HG03457 (cell line): ENCODE data around the gene MLPH.

Experiments
- ATAC-seq: cut with Tn5 transposase; IDR thresholded peaks from one replicate; pipeline ENCODE4 v1.9.1; 2021; ENCODE audit warnings: moderate number of reproducible peaks; ENCODE audit not compliant: unreplicated experiment

Gene MLPH

DNA sequence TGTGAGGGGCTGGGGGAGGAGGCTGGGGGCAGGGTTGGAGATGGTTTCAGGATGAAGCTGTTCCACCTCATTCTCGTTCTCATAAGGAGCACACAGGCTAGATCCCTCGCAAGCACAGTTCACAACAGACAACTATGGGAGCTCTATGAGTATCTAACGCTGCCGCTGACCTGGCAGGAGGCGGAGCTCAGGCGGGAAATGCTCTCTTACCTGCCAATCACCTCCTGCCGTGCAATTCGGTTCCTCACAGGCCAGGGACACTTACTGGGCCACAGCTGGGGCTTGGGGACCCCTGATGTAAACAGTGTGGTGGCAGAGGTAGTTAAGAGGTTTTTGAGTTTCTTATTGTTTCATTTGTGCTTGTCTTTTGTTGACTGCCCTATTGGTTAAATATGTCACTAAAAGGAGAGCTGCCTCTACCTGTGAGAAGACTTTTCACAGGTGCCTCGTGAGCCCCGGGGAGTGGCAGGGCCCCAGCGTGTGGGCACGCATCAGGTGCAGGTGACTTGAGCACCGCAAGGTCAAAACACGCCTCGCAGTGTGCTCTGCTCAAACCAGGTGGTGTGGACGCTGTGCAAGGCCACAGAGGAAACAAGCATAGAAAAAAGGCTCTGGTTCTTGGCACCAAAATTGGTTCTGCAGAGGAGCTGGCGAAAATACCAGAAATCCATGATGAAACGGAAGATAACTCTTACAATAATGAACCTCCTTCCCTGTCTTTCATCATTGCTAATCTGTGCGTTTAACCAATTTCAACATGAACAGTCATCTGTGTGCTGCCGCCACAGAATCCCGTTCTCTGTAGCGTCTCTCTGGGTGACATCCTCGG lies 10.2 kb downstream of the MLPH start:
- no peak for ATAC-seq

DNA sequence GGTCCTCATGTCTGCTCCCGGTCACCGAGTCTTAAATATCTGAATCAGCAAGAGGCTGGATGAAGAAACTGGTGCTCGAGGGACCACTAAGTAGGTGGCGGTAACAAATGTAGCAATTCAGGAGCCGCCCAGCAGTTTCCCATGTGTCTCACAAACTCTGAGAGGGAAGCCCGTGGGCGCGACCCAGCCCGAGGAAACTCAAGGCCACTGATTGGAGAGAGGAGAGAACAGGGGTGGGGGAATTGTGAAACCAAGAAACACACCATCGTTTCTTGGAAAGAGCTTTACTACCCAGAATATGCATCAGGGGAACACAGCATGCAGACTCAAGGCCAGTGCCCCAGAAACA lies 10.8 kb downstream of the MLPH start:
- no peak for ATAC-seq

DNA sequence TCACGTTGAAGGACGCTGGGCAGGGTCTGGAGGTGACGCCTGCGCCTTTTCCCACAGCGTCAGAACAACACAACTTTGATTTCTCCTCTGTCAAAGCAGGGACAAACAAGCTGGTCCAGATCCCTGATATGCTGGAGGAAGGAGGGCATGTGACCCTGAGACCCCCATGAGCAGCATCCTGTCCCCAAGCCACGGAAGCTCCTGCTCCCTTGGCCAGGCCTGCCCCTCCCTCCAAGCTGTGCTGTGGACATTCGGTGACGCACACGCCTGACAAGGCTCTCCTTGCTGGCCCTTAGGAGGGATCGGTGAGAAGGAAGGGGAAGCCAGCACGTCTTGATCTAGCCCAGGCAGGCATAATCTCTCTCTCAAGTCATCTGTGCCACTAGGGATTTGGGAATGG lies 11.3 kb downstream of the MLPH start:
- ATAC-seq: no peak

DNA sequence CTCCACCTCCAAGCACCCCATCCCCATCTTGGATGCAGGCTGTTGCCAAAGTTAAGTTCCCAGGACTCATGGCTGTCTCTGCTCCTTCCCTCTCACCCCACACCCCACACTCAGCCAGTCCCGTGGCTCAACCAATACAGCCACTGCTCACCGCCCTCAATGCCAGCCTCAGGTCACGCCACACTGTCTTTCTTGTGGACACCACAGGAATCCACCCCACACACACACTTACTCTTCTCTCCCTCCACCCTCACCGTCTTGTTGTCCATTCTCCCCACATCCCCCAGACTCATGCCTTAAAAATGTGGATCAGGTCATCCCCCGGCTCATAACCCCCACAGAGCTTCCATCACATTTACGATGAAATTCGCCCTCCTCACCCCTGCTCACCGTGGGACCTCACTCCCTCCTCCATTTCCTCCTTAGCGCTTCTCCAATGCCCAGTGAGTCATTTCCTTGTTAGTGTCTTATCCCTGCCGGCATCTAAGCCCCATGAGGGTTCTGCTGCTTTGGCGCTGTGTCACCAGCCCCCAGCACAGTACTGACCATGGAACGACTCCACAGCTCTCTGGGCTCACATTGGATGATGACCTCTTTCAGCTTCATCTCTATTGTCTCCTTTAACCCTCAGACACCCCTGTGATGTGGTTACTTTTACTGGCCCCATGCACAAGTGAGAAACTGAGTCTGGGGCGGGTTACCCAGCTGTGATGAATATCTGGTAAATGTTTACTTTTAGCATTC lies 13.8 kb downstream of the MLPH start:
- no peak for ATAC-seq

DNA sequence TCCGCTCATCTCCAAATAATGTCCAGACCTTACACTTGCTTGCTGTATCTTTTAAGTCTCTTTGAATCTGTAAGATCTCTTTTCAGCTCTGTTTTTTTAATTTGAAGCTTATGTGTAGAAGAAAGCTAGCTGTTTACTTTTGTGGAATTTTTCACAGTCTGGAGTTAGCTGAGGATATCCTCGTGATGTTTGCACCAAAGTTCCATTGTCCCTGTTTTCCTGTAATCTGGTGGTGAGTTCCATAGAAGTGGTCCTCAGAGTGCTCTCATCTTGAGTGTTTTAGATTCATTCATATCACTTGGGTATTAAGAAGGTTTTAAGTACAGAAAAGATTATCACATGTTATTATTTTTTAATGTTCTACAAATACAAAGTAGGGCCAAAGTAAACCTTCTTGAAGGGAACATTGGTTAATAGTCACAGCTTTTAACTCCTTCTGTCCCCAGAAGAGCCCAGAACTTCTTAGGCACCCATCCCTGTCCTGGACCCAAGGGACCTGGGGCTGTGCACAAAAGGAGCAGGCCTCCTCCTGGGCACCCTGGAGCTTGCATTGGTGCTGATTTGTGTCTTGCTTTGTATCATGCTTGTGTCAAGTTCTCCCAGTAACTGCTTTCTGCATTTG lies 15.0 kb downstream of the MLPH start:
- ATAC-seq: no peak

DNA sequence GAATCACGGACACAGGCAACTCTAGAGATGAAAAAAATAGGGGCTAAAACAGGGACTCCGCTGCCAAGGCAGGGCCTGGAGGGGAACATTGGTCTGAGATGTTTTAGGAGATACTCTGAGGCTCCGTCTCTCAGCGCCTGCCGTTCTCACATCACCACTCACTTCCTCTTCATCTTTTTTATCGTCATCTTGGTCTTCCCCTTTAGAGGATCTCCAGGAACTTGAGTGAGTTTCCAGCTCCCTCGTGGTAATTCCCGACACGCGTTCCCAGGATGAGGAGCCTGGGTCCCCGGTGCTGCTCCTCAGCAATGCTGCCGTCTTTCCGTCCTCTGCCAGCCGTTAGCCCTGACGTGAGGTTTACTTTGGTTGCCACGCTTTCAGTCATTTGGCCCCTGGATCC lies 16.1 kb downstream of the MLPH start:
- ATAC-seq: no peak

DNA sequence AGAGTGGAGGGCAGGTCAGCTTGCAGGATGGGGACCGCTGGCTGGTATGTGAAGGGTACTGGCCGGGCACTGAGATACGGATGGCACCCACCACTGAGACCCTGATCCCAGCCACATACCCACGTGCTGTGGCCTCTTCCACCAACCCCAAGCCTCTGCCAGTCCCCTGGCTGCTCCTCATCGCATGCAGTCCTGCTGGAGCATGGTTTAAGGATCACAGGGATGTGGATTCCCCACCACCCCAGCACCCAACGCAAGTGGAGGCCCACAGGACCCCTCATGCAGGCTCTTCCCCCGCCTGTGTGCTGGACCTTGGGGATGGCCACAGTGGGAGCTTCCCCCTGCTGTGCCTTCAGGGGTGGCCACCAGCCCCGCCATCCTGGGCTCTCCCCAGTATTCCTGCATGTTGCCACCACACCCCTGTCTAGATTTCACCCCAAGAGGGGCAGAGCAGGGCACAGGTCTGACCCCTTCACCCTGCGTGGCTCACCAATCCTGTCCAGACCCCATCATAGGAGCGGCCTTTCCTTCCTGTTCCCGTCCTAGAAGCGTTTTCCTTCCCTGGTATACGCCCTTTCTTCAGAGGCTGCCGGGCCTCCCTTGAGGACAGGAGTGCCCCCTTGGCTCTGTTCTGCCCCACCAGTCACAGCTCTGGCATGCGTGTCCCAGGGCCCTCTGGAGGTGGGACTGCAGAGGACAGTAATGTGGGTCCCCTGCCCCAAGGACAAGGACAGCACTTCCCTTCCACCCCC lies 18.3 kb downstream of the MLPH start:
- no peak for ATAC-seq

DNA sequence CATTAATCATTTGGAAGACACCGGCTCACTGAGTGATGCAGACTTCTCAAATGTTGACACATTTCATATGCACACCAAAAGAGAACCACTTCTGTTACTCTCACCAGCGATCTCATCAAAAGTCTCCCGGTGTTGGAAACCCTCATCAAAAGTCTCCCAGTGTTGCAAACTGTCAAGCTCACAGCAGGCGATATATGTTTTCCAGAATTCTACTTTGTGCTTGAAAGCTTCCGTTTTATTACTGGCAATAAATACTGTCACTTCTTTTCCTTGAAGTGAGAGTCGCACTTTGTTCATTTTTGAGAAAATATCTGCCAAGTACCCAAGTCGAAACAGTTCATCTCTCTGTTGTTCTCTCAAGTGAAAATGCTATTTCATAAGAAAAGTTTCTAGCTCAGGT lies 20.5 kb downstream of the MLPH start:
- no peak for ATAC-seq

DNA sequence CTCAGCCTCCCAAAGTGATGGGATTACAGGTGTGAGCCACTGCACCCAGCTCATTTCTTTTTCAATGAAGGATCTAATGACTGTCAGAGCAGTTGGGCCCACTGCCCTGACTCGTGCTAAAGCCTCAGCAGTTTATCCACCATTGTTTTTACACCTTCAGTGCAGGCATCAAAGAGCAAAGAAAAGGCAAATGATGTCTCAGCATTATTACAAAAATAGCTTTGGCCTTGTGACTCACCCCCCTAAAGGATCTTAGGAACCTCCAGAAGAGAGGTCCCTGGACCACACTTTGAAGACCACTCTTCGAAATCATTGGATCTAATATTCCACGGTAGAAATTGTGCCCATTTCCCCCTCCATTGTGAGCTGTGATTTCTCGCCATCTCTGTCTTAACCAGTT lies 21.3 kb downstream of the MLPH start:
- ATAC-seq: no peak

DNA sequence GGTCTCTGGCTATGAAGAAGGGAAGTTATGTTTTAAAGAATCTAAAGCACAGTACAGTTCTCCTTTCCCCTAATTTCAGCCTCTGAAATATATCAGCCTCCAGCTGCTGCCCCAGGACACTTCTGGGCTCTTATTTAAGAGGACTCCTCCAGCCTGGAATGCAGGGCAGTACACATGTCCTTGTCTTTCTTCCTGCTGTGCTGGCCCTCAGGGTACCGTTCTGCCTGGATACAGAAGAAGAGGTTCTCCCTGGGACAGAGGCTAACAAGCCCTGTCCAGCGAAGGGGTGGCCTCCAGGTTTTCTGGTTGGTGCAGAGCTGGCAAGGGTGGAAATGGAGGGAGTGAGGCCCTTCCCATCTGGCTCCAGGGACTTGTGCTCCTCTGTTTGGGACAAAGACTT lies 22.1 kb downstream of the MLPH start:
- ATAC-seq: no peak

DNA sequence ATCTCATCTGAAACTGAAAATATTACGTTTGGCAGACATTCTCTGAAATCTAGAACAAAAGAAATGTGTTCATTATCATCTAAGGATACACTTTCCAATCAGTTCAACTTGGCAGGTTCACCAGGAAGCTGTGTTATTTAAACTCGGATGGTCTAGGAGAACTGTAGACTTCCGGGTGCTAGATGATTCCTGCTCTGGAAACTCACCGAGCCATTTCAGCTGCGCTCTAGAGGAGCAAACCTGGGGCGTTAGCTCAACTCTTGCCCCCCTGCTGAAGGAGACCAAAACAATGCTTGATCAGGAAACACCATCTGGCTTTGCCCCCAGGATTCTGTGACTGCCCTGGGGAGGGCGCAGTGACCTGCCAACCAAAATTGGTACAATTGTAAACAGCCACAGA lies 22.9 kb downstream of the MLPH start:
- no peak for ATAC-seq

DNA sequence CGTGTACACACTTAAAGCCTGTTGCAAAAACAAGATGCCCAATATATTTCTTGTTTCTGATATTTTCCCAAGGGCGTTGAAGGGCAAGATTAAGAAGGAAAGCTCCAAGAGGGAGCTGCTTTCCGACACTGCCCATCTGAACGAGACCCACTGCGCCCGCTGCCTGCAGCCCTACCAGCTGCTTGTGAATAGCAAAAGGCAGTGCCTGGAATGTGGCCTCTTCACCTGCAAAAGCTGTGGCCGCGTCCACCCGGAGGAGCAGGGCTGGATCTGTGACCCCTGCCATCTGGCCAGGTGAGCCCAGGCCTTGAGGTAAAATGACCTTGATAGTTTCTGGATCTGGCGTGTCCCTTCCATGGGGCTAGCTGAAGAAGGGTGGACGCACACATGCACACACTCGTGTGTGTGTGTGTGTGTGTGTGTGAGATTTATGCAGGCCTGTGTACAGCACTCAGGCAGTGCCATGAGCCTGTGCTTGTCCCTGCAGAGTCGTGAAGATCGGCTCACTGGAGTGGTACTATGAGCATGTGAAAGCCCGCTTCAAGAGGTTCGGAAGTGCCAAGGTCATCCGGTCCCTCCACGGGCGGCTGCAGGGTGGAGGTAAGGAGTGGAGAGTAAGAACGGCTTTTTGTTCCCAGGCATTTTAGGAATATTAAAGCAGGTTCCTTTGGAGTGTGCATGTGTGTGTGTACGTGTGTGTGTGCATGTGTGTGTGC lies 23.6 kb downstream of the MLPH start:
- no peak for ATAC-seq

DNA sequence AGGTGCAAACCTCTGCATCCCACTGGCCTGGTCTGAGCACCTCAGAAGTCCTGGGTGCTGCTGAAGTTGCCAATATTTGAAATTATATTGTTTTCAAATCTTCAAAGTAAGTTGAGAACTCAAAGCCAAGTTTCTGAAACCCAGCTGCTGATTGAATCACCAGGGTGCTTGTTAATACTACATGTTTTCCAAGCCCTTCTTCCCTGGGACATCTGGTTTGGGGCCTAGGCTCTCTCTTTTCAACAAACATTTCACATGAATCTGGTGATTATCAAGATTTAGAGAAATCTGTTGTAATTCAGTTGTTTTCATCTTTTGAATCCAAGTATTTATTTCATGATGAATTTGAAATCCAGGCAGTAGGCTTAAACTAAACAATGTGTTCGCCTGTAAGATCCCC lies 24.4 kb downstream of the MLPH start:
- ATAC-seq: no peak

DNA sequence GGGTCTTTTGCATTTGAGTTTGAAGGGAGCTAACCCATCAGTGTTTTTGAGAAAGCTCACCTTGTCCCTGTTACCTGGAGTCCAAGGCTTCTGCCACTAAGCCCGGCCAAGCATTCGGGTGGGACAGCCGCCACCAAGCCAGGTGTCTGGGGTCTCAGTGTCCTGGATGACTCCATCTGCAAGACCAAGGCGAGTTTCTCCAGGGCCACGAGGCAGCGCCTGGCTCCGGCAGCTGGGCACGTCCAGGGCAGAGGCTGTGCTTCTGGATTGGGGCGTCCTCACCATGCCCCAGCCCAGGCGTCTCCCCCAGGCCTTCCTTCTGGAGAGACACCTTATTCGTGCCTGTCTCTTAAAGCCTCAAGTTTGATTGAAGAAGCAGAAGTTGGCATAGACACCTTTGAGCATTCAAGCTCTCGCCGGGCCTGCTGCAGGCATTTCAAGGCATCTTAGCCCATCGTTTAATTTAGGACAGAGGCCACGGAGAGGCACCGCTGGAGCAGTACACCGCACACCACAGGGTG lies 24.9 kb downstream of the MLPH start:
- no peak for ATAC-seq

DNA sequence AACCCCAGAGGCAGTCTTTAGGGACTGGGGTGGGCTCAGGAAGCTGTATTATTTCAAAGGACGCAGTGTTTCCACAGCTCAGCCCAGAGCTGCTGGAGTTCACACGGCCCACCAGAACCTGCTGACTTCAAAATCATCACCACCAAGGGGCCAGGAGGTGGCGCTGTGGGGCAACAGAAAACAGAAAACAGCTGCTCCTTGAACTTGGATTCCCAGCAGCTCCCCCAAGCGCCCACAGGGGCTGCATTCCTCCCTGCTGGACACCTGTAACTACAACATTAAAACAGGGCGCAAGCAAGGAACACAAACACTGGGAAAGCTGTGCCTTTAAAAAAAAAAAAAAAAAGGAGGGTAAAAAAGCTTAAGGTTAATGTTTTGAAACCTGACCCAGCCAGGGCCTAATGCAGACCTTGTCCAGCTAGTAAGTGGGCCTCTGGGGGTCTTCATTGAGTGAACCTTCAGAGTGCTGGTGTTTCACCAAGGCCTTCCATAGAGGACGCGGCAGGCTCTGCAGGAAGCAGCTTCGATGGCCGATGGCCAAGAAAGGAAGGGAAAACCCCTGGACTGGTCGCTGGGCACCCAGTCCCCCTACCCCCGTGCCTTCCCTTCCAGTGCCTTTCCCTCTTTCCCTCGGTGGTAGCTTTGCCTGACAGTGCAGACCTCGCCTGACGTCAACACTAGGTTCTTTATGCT lies 25.9 kb downstream of the MLPH start:
- no peak for ATAC-seq

DNA sequence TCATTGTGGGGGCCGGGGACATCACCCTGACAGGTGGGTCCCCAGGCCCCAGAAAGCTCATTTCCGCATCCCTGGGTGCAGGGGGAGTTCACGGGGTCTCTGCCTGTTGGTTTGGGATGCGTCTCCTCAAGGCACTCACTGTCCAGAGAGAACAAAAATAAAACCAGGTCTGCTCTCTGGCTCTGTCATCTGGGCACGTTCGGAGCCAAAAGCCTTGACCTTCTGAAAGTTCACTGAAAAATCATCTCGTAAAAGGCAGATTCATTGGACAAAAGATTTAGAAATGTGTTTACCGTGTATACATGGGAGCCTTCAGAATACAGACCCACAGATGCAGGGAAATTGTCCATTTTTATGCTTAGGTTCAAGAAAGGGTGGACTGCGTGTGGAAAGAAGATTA lies 26.6 kb downstream of the MLPH start:
- ATAC-seq: no peak

DNA sequence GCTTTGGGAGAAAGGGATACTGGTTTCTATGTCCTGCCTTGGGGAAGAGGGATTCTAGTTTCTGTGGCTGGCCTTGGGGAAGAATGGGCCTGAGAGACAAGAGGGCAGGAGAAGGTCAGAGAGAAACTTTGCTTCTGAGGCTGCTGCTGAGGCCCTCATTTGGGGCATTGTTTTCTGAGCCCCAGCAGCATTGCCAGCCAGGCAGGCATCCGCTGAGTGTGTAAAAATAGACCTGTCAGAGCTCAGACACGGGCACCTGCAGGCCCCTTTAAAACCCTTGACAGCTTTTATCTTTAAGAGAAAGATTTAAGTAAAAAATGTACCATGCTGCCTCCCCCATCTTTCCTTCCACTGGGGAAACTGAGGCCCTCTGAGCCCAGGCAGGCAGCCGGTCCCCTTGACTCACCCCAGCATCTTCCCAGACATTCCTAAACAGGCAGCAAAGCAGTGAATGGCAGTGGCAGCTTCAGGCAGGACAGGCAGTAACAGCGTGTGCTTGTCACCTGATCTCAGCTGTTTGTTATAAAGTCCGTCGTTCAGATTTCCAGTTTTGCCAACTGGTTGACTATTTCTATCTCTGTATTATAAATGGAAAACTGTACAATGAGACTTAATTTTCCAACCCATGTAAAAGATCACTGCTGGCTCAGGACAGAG lies 27.6 kb downstream of the MLPH start:
- no peak for ATAC-seq

DNA sequence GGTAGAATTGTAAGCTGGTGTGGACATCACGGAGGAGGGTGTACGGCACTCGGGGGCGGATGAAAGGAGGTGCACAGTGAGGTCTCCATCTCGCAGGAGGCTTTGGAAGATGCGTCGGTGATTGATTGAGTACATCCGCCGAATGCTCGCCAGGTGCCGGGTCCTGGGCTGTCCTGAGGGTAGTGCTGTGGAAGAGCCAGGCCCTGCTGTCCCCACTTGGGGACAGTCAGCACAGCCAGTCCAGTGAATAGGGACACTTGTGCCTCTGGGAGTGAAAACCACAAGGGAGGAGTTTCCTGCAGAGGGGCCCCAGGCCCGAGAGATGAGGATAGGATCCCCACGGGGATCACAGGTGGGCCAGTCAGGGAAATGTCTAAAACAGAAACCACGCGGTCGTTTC lies 28.1 kb downstream of the MLPH start:
- no peak for ATAC-seq

DNA sequence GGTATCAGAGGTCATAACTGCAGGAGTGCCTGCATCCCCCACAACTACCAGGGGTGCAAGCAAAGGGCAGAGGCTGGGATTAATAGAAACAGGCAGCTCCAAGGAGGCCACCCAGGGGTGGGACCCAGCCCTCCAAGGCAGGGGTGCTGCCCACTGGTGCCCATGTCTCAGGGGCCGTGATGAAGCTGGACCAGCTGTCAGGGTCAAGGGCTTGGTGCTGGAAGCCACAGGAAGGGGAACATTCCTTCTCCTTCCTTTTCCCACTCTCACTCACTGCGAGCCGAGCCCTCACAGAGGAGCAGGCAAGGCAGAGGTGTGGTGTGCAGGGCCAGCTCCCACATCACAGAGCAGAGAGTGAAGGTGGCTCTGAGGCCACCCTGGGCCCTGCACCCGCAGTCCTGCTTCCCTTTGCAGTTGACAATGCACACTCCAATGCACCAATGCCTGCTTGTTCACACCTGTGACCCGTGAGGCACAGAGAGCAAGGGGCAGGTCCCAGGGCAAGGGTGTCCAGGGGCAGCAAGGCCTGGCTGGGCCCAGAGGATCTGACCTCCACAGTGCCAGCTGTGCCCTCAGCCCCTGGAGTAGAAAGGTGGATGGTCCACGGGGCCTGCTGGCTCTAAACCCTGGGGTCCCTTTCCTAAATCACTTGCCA lies 28.7 kb downstream of the MLPH start:
- ATAC-seq: no peak
